H1 (cell line): ENCODE results near the gene OR2D3. TPM values are rescaled to one million over a fixed set of nuclear protein-coding genes. Genes with fewer than 3 reads are reported as not detected.

ENCODE experiments used
- CTCF ChIA-PET: fragments of 300-600 bp; sonication (Branson Sonifier 250); formaldehyde crosslinking; loops from one replicate; lab custom pipeline; 2021; ENCODE audit not compliant: partially characterized antibody; lab: Charles Lee
- POLR2A ChIA-PET: fragments of 300-600 bp; sonication (Branson Sonifier 250); formaldehyde crosslinking; loops from one replicate; lab custom pipeline; 2021; ENCODE audit warnings: inconsistent platforms; ENCODE audit not compliant: partially characterized antibody; lab: Charles Lee
- DNase-seq, 2 experiments: peaks; one replicate each; pipeline versions ENCODE4 v3.0.0 to v3.0.0-alpha.2; 2010 to 2022; ENCODE audit warnings: low spot score in 2 of 2, low read depth in 1 of 2, mixed read lengths in 1 of 2
- FAIRE-seq: peaks from 2 replicates; lab custom pipeline; 2011; peaks lifted over from hg19 to GRCh38; lab: Jason Lieb, UNC
- H2AFZ ChIP-seq: 2 replicates; pipeline ENCODE4 v1.8.1; 2012; ENCODE audit warnings: low read length, inconsistent platforms
- H2AK5ac ChIP-seq: 2 replicates; pipeline ENCODE4 v1.6.1; 2013; ENCODE audit warnings: low read depth, low read length
- H2BK120ac ChIP-seq: replicated peaks from 2 replicates; pipeline ENCODE3; 2013; ENCODE audit warnings: low read depth, low read length, inconsistent platforms
- H2BK12ac ChIP-seq: 2 replicates; pipeline ENCODE4 v1.6.1; 2013; ENCODE audit warnings: low read depth, low read length
- H2BK15ac ChIP-seq: 2 replicates; pipeline ENCODE4 v1.6.1; 2013; ENCODE audit warnings: low read length
- H2BK20ac ChIP-seq: 2 replicates; pipeline ENCODE4 v1.6.1; 2013; ENCODE audit warnings: low read length
- H2BK5ac ChIP-seq: 2 replicates; pipeline ENCODE4 v1.6.1; 2013; ENCODE audit warnings: low read depth, low read length
- H3K14ac ChIP-seq: 2 replicates; pipeline ENCODE4 v1.6.1; 2013; ENCODE audit warnings: inconsistent platforms; ENCODE audit not compliant: insufficient read length
- H3K18ac ChIP-seq: 2 replicates; pipeline ENCODE4 v1.6.1; 2013; ENCODE audit warnings: low read length; ENCODE audit errors: extremely low read depth
- H3K23ac ChIP-seq: 2 replicates; pipeline ENCODE4 v1.6.1; 2013; ENCODE audit warnings: inconsistent platforms; ENCODE audit not compliant: insufficient read length
- H3K23me2 ChIP-seq: 2 replicates; pipeline ENCODE4 v1.6.1; 2013; ENCODE audit warnings: low read depth, low read length
- H3K27ac ChIP-seq: 2 replicates; pipeline ENCODE4 v1.6.1; 2011; ENCODE audit warnings: low read depth, low read length, inconsistent platforms
- H3K27me3 ChIP-seq, 4 experiments: replicated peaks in 1 of 4; 1 replicate in 1 of 4; 2 replicates in 3 of 4; pipeline versions ENCODE4 v1.6.1 to v1.8.1; 2011 to 2013; ENCODE audit warnings: low read length in 3 of 4, mild to moderate bottlenecking in 3 of 4, inconsistent platforms in 2 of 4, mixed read lengths in 2 of 4, moderate library complexity in 1 of 4; ENCODE audit not compliant: control insufficient read depth in 3 of 4, insufficient read depth in 3 of 4; ENCODE audit errors: extremely low read depth in 1 of 4
- H3K36me3 ChIP-seq, 4 experiments: 2 replicates each; pipeline versions ENCODE4 v1.6.1 to v1.8.1; 2011 to 2013; ENCODE audit warnings: mild to moderate bottlenecking in 4 of 4, low read length in 3 of 4, moderate library complexity in 2 of 4, control low read depth in 1 of 4, inconsistent platforms in 1 of 4; ENCODE audit not compliant: insufficient read depth in 4 of 4, control insufficient read depth in 2 of 4
- H3K4ac ChIP-seq: replicated peaks from 2 replicates; pipeline ENCODE3; 2013; ENCODE audit warnings: low read length, low read depth, mixed read lengths, inconsistent platforms; ENCODE audit not compliant: insufficient read length
- H3K4me1 ChIP-seq, 4 experiments: replicated peaks in 1 of 4; 1 replicate in 1 of 4; 2 replicates in 3 of 4; pipeline versions ENCODE4 v1.6.1 to v1.8.1; 2011 to 2013; ENCODE audit warnings: low read length in 3 of 4, inconsistent platforms in 2 of 4, mixed read lengths in 1 of 4; ENCODE audit not compliant: insufficient read depth in 4 of 4, control insufficient read depth in 3 of 4
- H3K4me2 ChIP-seq, 2 experiments: 2 replicates each; pipeline versions ENCODE4 v1.6.1 to v1.8.1; 2011 to 2013; ENCODE audit warnings: low read depth in 2 of 2, low read length in 2 of 2, control low read depth in 1 of 2, inconsistent platforms in 1 of 2, mild to moderate bottlenecking in 1 of 2; ENCODE audit not compliant: insufficient read depth in 1 of 2
- H3K4me3 ChIP-seq, 4 experiments: fragments of 200-600, 300-600 bp in 1 of 4; sonication (generic), shearing (Covaris generic), sonication (Bioruptor Twin) in 1 of 4; 2 replicates each; pipeline versions ENCODE4 v1.5.1 to v1.8.1; 2011 to 2016; ENCODE audit warnings: low read length in 4 of 4, low read depth in 3 of 4, control low read depth in 2 of 4, inconsistent platforms in 2 of 4, mild to moderate bottlenecking in 2 of 4, mixed read lengths in 1 of 4, moderate library complexity in 1 of 4; ENCODE audit not compliant: insufficient read depth in 2 of 4; ENCODE audit errors: extremely low read depth in 1 of 4
- H3K56ac ChIP-seq: replicated peaks from 2 replicates; pipeline ENCODE3; 2013; ENCODE audit warnings: low read depth, mild to moderate bottlenecking, mixed read lengths, low read length, inconsistent platforms; ENCODE audit not compliant: insufficient read length
- H3K79me1 ChIP-seq: 2 replicates; pipeline ENCODE4 v1.6.1; 2013; ENCODE audit warnings: low read depth, low read length, control low read depth
- H3K79me2 ChIP-seq, 2 experiments: 2 replicates each; pipeline versions ENCODE4 v1.6.1 to v1.8.1; 2012 to 2013; ENCODE audit warnings: low read length in 2 of 2, mild to moderate bottlenecking in 2 of 2, inconsistent platforms in 1 of 2; ENCODE audit not compliant: insufficient read depth in 2 of 2, control insufficient read depth in 1 of 2
- H3K9ac ChIP-seq, 4 experiments: replicated peaks in 1 of 4; 1 replicate in 1 of 4; 2 replicates in 3 of 4; pipeline versions ENCODE4 v1.6.1 to v1.8.1; 2011 to 2013; ENCODE audit warnings: low read depth in 3 of 4, low read length in 3 of 4, control low read depth in 2 of 4, mild to moderate bottlenecking in 2 of 4, moderate library complexity in 2 of 4, inconsistent platforms in 1 of 4; ENCODE audit errors: extremely low read depth in 1 of 4
- H3K9me3 ChIP-seq, 2 experiments: 2 replicates each; pipeline versions ENCODE4 v1.6.1 to v1.8.1; 2012 to 2013; ENCODE audit warnings: mild to moderate bottlenecking in 2 of 2, moderate library complexity in 2 of 2, control low read depth in 1 of 2, inconsistent platforms in 1 of 2, low read depth in 1 of 2, low read length in 1 of 2, mixed read lengths in 1 of 2; ENCODE audit not compliant: insufficient read depth in 2 of 2
- H4K20me1 ChIP-seq, 2 experiments: replicated peaks in 1 of 2; 2 replicates each; pipeline versions ENCODE3 to v1.8.1; 2011 to 2013; ENCODE audit warnings: inconsistent platforms in 2 of 2, low read length in 2 of 2, mild to moderate bottlenecking in 1 of 2; ENCODE audit not compliant: insufficient read depth in 2 of 2, control insufficient read depth in 1 of 2
- H4K5ac ChIP-seq: 2 replicates; pipeline ENCODE4 v1.6.1; 2013; ENCODE audit warnings: low read length, low read depth, mixed read lengths, inconsistent platforms; ENCODE audit not compliant: insufficient read length
- H4K8ac ChIP-seq: 2 replicates; pipeline ENCODE4 v1.8.0; 2013; ENCODE audit warnings: mild to moderate bottlenecking, moderate library complexity, low read length, inconsistent platforms; ENCODE audit not compliant: insufficient read depth; ENCODE audit errors: extremely low read depth
- H4K91ac ChIP-seq: replicated peaks from 2 replicates; pipeline ENCODE3; 2013; ENCODE audit warnings: low read length, mixed read lengths, inconsistent platforms; ENCODE audit not compliant: insufficient read length
- BACH1 ChIP-seq: IDR thresholded peaks from 2 replicates; pipeline ENCODE4 v1.6.1; 2012; ENCODE audit warnings: low read length, improper control_type of control experiment
- CHD2 ChIP-seq: IDR thresholded peaks from 2 replicates; pipeline ENCODE4 v1.6.1; 2012; ENCODE audit warnings: low read length, improper control_type of control experiment
- CREB1 ChIP-seq: IDR thresholded peaks from 2 replicates; pipeline ENCODE4 v1.6.1; 2012; ENCODE audit warnings: inconsistent platforms
- KDM5A ChIP-seq: fragments of 200-600 bp; IDR thresholded peaks from 2 replicates; pipeline ENCODE4 v1.7.1; 2012; ENCODE audit warnings: mild to moderate bottlenecking, low read length, inconsistent platforms, mixed read lengths
- NANOG ChIP-seq: IDR thresholded peaks from 2 replicates; pipeline ENCODE4 v1.6.1; 2011; ENCODE audit warnings: low read length, low read depth, mild to moderate bottlenecking, inconsistent platforms; ENCODE audit not compliant: insufficient read depth, poor library complexity, severe bottlenecking
- PHF8 ChIP-seq: fragments of 200-600 bp; sonication (generic); conservative IDR thresholded peaks from 2 replicates; pipeline ENCODE4 v1.7.1; 2012; ENCODE audit warnings: low read depth, mild to moderate bottlenecking, inconsistent platforms, low read length, moderate library complexity
- RAD21 ChIP-seq, 2 experiments: IDR thresholded peaks in 1 of 2; conservative IDR thresholded peaks in 1 of 2; 2 replicates each; pipeline ENCODE4 v1.6.1; 2011; ENCODE audit warnings: low read depth in 2 of 2, low read length in 2 of 2, improper control_type of control experiment in 1 of 2, inconsistent platforms in 1 of 2, mild to moderate bottlenecking in 1 of 2, moderate library complexity in 1 of 2
- YY1 ChIP-seq: IDR thresholded peaks from 2 replicates; pipeline ENCODE4 v1.6.1; 2011; ENCODE audit warnings: low read depth, mild to moderate bottlenecking, low read length
- polyA plus RNA-seq, 7 experiments: library from polyadenylated mRNA; depleted of rRNA in 3 of 7; stranded (reverse) in 5 of 7; unstranded in 2 of 7; fragments of >200 nt in 5 of 7; fragments of 200-250 nt in 2 of 7; gene quantifications; 1 replicate in 5 of 7; 2 replicates in 1 of 7; 4 replicates in 1 of 7; pipeline versions ENCODE4 v1.2.1 to v1.2.3, GENCODE V29; 2011 to 2013; ENCODE audit warnings: missing spikeins in 2 of 7, mixed read lengths in 2 of 7
- total RNA-seq: library from RNA; stranded (reverse); fragmentation: NEBNext Ultra II Directional; extraction: Animal tissue kit (Norgen Biotek cat#: 25700); gene quantifications from 2 replicates; pipeline ENCODE4 v1.2.1, GENCODE V29; 2021
- TF ChIP-seq, protein P1 (sequence below), 3 experiments: IDR thresholded peaks; 1 replicate in 2 of 3; 2 replicates in 1 of 3; pipeline versions ENCODE4 v1.5.1 to v1.6.1; 2011; ENCODE audit warnings: low read length in 3 of 3, mild to moderate bottlenecking in 3 of 3, inconsistent platforms in 2 of 3, low read depth in 1 of 3, moderate library complexity in 1 of 3; ENCODE audit not compliant: insufficient read depth in 1 of 3; ENCODE audit errors: control extremely low read depth in 1 of 3
- TF ChIP-seq, protein P2 (sequence below): IDR thresholded peaks from 2 replicates; pipeline ENCODE4 v1.6.1; 2011; ENCODE audit warnings: low read depth, mild to moderate bottlenecking, low read length; ENCODE audit not compliant: insufficient read depth

The OR2D3 gene
- total and polyA plus RNA-seq, 2 of the 8 experiments (the other 6 are each of a cell fraction or from before 2014, with no cell fraction given): not detected

DNA sequence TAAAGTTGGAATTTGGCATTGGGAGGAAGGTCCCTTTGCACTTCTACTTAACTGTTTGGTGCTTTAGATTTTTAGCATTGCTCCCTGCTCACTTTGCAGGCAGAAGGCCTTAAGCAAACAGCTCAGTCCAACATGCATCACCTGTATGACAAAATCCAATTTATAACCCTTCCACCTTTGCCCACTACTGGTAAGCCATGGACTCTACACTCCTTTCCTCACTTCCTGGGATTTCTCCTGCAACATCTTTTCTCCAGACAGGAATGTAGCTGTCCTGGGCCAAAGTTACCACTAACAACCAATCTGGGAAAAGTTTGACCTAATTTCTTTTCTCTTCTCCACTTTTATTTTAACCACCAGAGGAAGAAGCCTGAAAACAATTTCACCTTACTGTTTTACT, 26.7 kb upstream of the OR2D3 start:
- no peak overlapping the region for H3K27ac ChIP-seq
- H3K36me3 ChIP-seq: no peaks in the 10 kb centered on the region
- ChIA-PET POLR2A (no interaction called here), CTCF (interaction anchor here (0.8 to 1.9 kb wide), 3 partner anchors 82 to 140 kb away, joined by 3 to 5 read pairs (median 4); no protein-coding TSS in a partner anchor)
- no peaks in the 10 kb centered on the region for H3K4me1 ChIP-seq
- no peak overlapping the region for H2BK12ac ChIP-seq
- H2BK15ac ChIP-seq: no peak overlapping the region
- no peak overlapping the region for H3K56ac ChIP-seq
- no peak overlapping the region for H4K91ac ChIP-seq
- no peak overlapping the region for H3K9ac ChIP-seq
- H3K4ac ChIP-seq: no peak overlapping the region
- no peak for DNase-seq
- H4K5ac ChIP-seq: no peak overlapping the region
- no peaks in the 10 kb centered on the region for H3K79me2 ChIP-seq
- no peak overlapping the region for H2BK5ac ChIP-seq
- no peak for FAIRE-seq
- no peak overlapping the region for H2AFZ ChIP-seq
- H3K18ac ChIP-seq: no peak overlapping the region
- H3K4me3 ChIP-seq: no peak overlapping the region
- H2AK5ac ChIP-seq: no peak overlapping the region
- H3K27me3 ChIP-seq: peaks cover 0 to 1% (median 0%) of the 10 kb centered on the region in 4 experiments; a peak in 1 of 7 replicates
- no peak overlapping the region for H3K14ac ChIP-seq
- no peak overlapping the region for H2BK120ac ChIP-seq
- no peak overlapping the region for H4K8ac ChIP-seq
- H3K23ac ChIP-seq: no peak overlapping the region
- no peak for TF ChIP-seq CHD2
- TF ChIP-seq, protein P1, sequence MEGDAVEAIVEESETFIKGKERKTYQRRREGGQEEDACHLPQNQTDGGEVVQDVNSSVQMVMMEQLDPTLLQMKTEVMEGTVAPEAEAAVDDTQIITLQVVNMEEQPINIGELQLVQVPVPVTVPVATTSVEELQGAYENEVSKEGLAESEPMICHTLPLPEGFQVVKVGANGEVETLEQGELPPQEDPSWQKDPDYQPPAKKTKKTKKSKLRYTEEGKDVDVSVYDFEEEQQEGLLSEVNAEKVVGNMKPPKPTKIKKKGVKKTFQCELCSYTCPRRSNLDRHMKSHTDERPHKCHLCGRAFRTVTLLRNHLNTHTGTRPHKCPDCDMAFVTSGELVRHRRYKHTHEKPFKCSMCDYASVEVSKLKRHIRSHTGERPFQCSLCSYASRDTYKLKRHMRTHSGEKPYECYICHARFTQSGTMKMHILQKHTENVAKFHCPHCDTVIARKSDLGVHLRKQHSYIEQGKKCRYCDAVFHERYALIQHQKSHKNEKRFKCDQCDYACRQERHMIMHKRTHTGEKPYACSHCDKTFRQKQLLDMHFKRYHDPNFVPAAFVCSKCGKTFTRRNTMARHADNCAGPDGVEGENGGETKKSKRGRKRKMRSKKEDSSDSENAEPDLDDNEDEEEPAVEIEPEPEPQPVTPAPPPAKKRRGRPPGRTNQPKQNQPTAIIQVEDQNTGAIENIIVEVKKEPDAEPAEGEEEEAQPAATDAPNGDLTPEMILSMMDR (IDR thresholded peaks at IDR 0.05; ENCODE audit: control extremely low read depth in 1 of 3, insufficient read depth in 1 of 3, low read depth in 1 of 3, low read length in 3 of 3): peak in 2 of 3 experiments; percentile 18 to 38; a peak in 2 of 4 replicates
- TF ChIP-seq, protein P2, sequence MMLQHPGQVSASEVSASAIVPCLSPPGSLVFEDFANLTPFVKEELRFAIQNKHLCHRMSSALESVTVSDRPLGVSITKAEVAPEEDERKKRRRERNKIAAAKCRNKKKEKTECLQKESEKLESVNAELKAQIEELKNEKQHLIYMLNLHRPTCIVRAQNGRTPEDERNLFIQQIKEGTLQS: no peak
- TF ChIP-seq NANOG: no peak
- TF ChIP-seq KDM5A: no peak
- no peak for TF ChIP-seq BACH1
- peak in 1 of 2 experiments; percentile 26; a peak in 2 of 4 replicates for TF ChIP-seq RAD21 (IDR thresholded peaks at IDR 0.05 in 1 of 2, conservative IDR thresholded peaks at IDR 0.05 in 1 of 2; ENCODE audit: low read depth in 2 of 2, low read length in 2 of 2)
- TF ChIP-seq YY1: no peak
- no peak for TF ChIP-seq PHF8
- TF ChIP-seq CREB1: no peak
- no peaks in the 10 kb centered on the region for H4K20me1 ChIP-seq
- H3K9me3 ChIP-seq: no peaks in the 10 kb centered on the region
- no peak overlapping the region for H3K4me2 ChIP-seq
- H3K23me2 ChIP-seq: no peaks in the 10 kb centered on the region
- no peaks in the 10 kb centered on the region for H3K79me1 ChIP-seq
- H2BK20ac ChIP-seq: no peak overlapping the region
